ENCODE measurements around the gene TAOK1. TPM values are rescaled to one million over a fixed set of nuclear protein-coding genes. Genes with fewer than 3 reads are reported as not detected.

Gene TAOK1
- total and polyA plus RNA-seq, 9 of the 15 experiments (the other 6 are each of a cell fraction or from before 2014, with no cell fraction given): 3.2 to 33.1 (median 16.5) TPM

DNA sequence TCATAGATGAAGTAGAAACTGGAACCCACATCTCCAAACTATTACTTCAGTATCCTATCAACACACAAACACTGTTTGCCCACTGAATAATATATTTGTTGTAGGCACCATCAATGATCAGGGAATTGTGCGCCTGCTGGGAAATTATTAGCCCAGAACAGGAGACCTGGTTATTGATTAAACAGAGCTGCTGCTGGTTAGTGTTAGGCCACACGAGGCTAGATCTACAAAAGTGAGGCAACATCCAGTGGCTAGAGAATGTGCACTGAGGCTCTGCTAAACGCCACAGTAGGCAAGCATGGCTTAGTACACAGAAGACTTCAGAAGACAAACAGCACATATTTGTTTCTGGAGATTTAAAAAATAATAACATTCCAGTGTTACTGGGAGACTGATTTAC is 165.7 kb downstream of the TAOK1 start (continued):
- TF ChIP-seq ZNF280A (IDR thresholded peaks at IDR 0.05; ENCODE audit: low read depth, partially characterized antibody) (no peak), KLF16 (IDR thresholded peaks at IDR 0.05) (no peak), NEUROD1 (IDR thresholded peaks at IDR 0.05; ENCODE audit: borderline replicate concordance, low read depth, low read length, partially characterized antibody) (no peak)
- TF ChIP-seq, protein P1, sequence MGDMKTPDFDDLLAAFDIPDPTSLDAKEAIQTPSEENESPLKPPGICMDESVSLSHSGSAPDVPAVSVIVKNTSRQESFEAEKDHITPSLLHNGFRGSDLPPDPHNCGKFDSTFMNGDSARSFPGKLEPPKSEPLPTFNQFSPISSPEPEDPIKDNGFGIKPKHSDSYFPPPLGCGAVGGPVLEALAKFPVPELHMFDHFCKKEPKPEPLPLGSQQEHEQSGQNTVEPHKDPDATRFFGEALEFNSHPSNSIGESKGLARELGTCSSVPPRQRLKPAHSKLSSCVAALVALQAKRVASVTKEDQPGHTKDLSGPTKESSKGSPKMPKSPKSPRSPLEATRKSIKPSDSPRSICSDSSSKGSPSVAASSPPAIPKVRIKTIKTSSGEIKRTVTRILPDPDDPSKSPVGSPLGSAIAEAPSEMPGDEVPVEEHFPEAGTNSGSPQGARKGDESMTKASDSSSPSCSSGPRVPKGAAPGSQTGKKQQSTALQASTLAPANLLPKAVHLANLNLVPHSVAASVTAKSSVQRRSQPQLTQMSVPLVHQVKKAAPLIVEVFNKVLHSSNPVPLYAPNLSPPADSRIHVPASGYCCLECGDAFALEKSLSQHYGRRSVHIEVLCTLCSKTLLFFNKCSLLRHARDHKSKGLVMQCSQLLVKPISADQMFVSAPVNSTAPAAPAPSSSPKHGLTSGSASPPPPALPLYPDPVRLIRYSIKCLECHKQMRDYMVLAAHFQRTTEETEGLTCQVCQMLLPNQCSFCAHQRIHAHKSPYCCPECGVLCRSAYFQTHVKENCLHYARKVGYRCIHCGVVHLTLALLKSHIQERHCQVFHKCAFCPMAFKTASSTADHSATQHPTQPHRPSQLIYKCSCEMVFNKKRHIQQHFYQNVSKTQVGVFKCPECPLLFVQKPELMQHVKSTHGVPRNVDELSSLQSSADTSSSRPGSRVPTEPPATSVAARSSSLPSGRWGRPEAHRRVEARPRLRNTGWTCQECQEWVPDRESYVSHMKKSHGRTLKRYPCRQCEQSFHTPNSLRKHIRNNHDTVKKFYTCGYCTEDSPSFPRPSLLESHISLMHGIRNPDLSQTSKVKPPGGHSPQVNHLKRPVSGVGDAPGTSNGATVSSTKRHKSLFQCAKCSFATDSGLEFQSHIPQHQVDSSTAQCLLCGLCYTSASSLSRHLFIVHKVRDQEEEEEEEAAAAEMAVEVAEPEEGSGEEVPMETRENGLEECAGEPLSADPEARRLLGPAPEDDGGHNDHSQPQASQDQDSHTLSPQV (IDR thresholded peaks at IDR 0.05): no peak

All from K562 (cell line).